Measurements from ENCODE around the gene ZNF576.

The ZNF576 gene

GRCh38 chr19:43605875-43606568 lies 9.6 kb downstream of the ZNF576 start:
- H3K4me1 Mint-ChIP-seq, result peaks cover 8% of the 10 kb centered on the region
- H3K27me3 Mint-ChIP-seq, result no peaks in the 10 kb centered on the region
- H3K27ac Mint-ChIP-seq, result peak overlapping the region; percentile 21

GRCh38 chr19:43606569-43607229 lies 10.3 kb downstream of the ZNF576 start:
- no peak overlapping the region for H3K4me3 Mint-ChIP-seq
- H3K27ac Mint-ChIP-seq, result peak overlapping the region; percentile 16

More at GRCh38 chr19:43605875-43606568, 9.6 kb downstream of the ZNF576 start:
- DNase-seq (no peak), ATAC-seq (no peak)
- Mint-ChIP-seq H3K36me3 (ENCODE audit: low read depth) (no peaks in the 10 kb centered on the region), H3K4me3 (no peak overlapping the region), H3K9me3 (no peaks in the 10 kb centered on the region)

GRCh38 chr19:43607238-43608205 lies 11.1 kb downstream of the ZNF576 start:
- ATAC-seq (no peak), DNase-seq (no peak)
- Mint-ChIP-seq H3K27ac (peak overlapping the region; percentile 16), H3K36me3 (ENCODE audit: low read depth) (peaks cover 7% of the 10 kb centered on the region), H3K4me3 (no peak overlapping the region), H3K9me3 (no peaks in the 10 kb centered on the region), H3K27me3 (no peaks in the 10 kb centered on the region), H3K4me1 (peaks cover 8% of the 10 kb centered on the region)

More at GRCh38 chr19:43606569-43607229, 10.3 kb downstream of the ZNF576 start:
- ATAC-seq (no peak), DNase-seq (no peak)
- H3K9me3 Mint-ChIP-seq, result no peaks in the 10 kb centered on the region
- no peaks in the 10 kb centered on the region for H3K27me3 Mint-ChIP-seq
- peaks cover under 1% of the 10 kb centered on the region for H3K36me3 Mint-ChIP-seq (ENCODE audit: low read depth)
- H3K4me1 Mint-ChIP-seq, result peaks cover 8% of the 10 kb centered on the region

GRCh38 chr19:43609872-43610271 lies 13.5 kb downstream of the ZNF576 start:
- Mint-ChIP-seq H3K9me3 (no peaks in the 10 kb centered on the region), H3K4me3 (no peak overlapping the region), H3K27me3 (no peaks in the 10 kb centered on the region), H3K36me3 (ENCODE audit: low read depth) (peaks cover 11% of the 10 kb centered on the region), H3K27ac (no peak overlapping the region), H3K4me1 (peaks cover 8% of the 10 kb centered on the region)
- DNase-seq (no peak), ATAC-seq (no peak)

GRCh38 chr19:43610493-43610892 lies 14.1 kb downstream of the ZNF576 start:
- DNase-seq (no peak), ATAC-seq (no peak)
- Mint-ChIP-seq H3K27me3 (no peaks in the 10 kb centered on the region), H3K4me1 (peaks cover 8% of the 10 kb centered on the region), H3K4me3 (no peak overlapping the region), H3K36me3 (ENCODE audit: low read depth) (peaks cover 11% of the 10 kb centered on the region), H3K9me3 (no peaks in the 10 kb centered on the region), H3K27ac (peak overlapping the region; percentile 23)

GRCh38 chr19:43611788-43612187 lies 15.4 kb downstream of the ZNF576 start, which contains the start of gene SRRM5:
Gene SRRM5, plus strand, starts transcription at chr19:43612088. Its CDS starts 34 bp downstream, at chr19:43612122.
- peaks cover 8% of the 10 kb centered on the region for H3K4me1 Mint-ChIP-seq
- DNase-seq, result no peak
- no peaks in the 10 kb centered on the region for H3K27me3 Mint-ChIP-seq
- no peak within 1 kb of the TSS for H3K4me3 Mint-ChIP-seq
- no peaks in the 10 kb centered on the region for H3K9me3 Mint-ChIP-seq
- ATAC-seq, result no peak
- peak within 1 kb of the TSS; percentile 29 for H3K27ac Mint-ChIP-seq
- peaks cover 11% of the 10 kb centered on the region for H3K36me3 Mint-ChIP-seq (ENCODE audit: low read depth)

GRCh38 chr19:43612374-43612773 lies 16.0 kb downstream of the ZNF576 start:
- Mint-ChIP-seq H3K4me1 (peaks cover 3% of the 10 kb centered on the region), H3K27me3 (no peaks in the 10 kb centered on the region), H3K36me3 (ENCODE audit: low read depth) (peaks cover 11% of the 10 kb centered on the region), H3K9me3 (no peaks in the 10 kb centered on the region), H3K27ac (no peak overlapping the region), H3K4me3 (no peak overlapping the region)
- DNase-seq (no peak), ATAC-seq (no peak)

GRCh38 chr19:43616306-43616705 lies 19.9 kb downstream of the ZNF576 start:
- H3K27me3 Mint-ChIP-seq, result no peaks in the 10 kb centered on the region
- no peak overlapping the region for H3K27ac Mint-ChIP-seq

GRCh38 chr19:43616954-43617353 lies 20.6 kb downstream of the ZNF576 start:
- DNase-seq, result no peak
- no peaks in the 10 kb centered on the region for H3K9me3 Mint-ChIP-seq
- H3K4me3 Mint-ChIP-seq, result no peak overlapping the region
- no peak for ATAC-seq
- H3K4me1 Mint-ChIP-seq, result peaks cover 18% of the 10 kb centered on the region
- no peak overlapping the region for H3K27ac Mint-ChIP-seq
- H3K36me3 Mint-ChIP-seq (ENCODE audit: low read depth), result peaks cover 7% of the 10 kb centered on the region
- no peaks in the 10 kb centered on the region for H3K27me3 Mint-ChIP-seq

More at GRCh38 chr19:43616306-43616705, 19.9 kb downstream of the ZNF576 start:
- no peak overlapping the region for H3K4me3 Mint-ChIP-seq
- ATAC-seq (no peak), DNase-seq (no peak)
- H3K4me1 Mint-ChIP-seq, result peaks cover 18% of the 10 kb centered on the region
- peaks cover 11% of the 10 kb centered on the region for H3K36me3 Mint-ChIP-seq (ENCODE audit: low read depth)
- no peaks in the 10 kb centered on the region for H3K9me3 Mint-ChIP-seq

- Mint-ChIP-seq H3K27ac (peak overlapping the region; percentile 98), H3K27me3 (no peaks in the 10 kb centered on the region), H3K4me1 (peaks cover 18% of the 10 kb centered on the region), H3K36me3 (ENCODE audit: low read depth) (no peaks in the 10 kb centered on the region), H3K4me3 (peak overlapping the region; percentile 93), H3K9me3 (no peaks in the 10 kb centered on the region)
- ATAC-seq, result peak; percentile 67
- DNase-seq, result peak; percentile 67
These were observed 22.5 kb downstream of the ZNF576 start for GRCh38 chr19:43618921-43619261.

- H3K36me3 Mint-ChIP-seq (ENCODE audit: low read depth), result no peaks in the 10 kb centered on the region
- peak; percentile 87 for DNase-seq
- ATAC-seq, result peak; percentile 88
These were observed 23.1 kb downstream of the ZNF576 start, which contains the start of gene ZNF428 for GRCh38 chr19:43619262-43620060. Gene ZNF428, minus strand, starts transcription at chr19:43619629. Its CDS starts 5,325 bp downstream, at chr19:43614304.

GRCh38 chr19:43620061-43621001 lies 23.9 kb downstream of the ZNF576 start:
- peaks cover 27% of the 10 kb centered on the region for H3K4me1 Mint-ChIP-seq
- no peaks in the 10 kb centered on the region for H3K9me3 Mint-ChIP-seq
- no peaks in the 10 kb centered on the region for H3K27me3 Mint-ChIP-seq
- DNase-seq, result peak; percentile 91
- peak overlapping the region; percentile 98 for H3K27ac Mint-ChIP-seq
- no peaks in the 10 kb centered on the region for H3K36me3 Mint-ChIP-seq (ENCODE audit: low read depth)
- H3K4me3 Mint-ChIP-seq, result peak overlapping the region; percentile 93
- peak; percentile 1 for ATAC-seq

More at GRCh38 chr19:43619262-43620060, 23.1 kb downstream of the ZNF576 start, which contains the start of gene ZNF428:
- H3K27ac Mint-ChIP-seq, result peak within 1 kb of the TSS; percentile 98
- no peaks in the 10 kb centered on the region for H3K27me3 Mint-ChIP-seq
- peaks cover 20% of the 10 kb centered on the region for H3K4me1 Mint-ChIP-seq
- no peaks in the 10 kb centered on the region for H3K9me3 Mint-ChIP-seq
- peak within 1 kb of the TSS; percentile 93 for H3K4me3 Mint-ChIP-seq

- Mint-ChIP-seq H3K4me3 (no peak overlapping the region), H3K27ac (no peak overlapping the region), H3K9me3 (no peaks in the 10 kb centered on the region), H3K4me1 (peaks cover 31% of the 10 kb centered on the region), H3K27me3 (no peaks in the 10 kb centered on the region), H3K36me3 (ENCODE audit: low read depth) (no peaks in the 10 kb centered on the region)
- DNase-seq (no peak), ATAC-seq (no peak)
These were observed 25.7 kb downstream of the ZNF576 start for GRCh38 chr19:43622070-43622469.
